Neural crest cell (in vitro differentiated cells): ENCODE results near the gene HSPBAP1. TPM values are rescaled to one million over a fixed set of nuclear protein-coding genes. Genes with fewer than 3 reads are reported as not detected.
A peak's percentile ranks its signal among the peaks of the same experiment; 100 is the strongest.

Experiments used
- DNase-seq: peaks from one replicate; pipeline ENCODE4 v3.0.0; 2021; ENCODE audit warnings: low read depth, mixed read lengths, low spot score
- H3K27ac Mint-ChIP-seq: one replicate; pipeline ENCODE4 v1.8.0; 2021; ENCODE audit warnings: mild to moderate bottlenecking, mixed read lengths; ENCODE audit not compliant: unreplicated experiment
- H3K27me3 Mint-ChIP-seq: 2 replicates; pipeline ENCODE4 v1.8.0; 2021; ENCODE audit warnings: low read depth, mild to moderate bottlenecking, mixed read lengths
- H3K36me3 Mint-ChIP-seq: 2 replicates; pipeline ENCODE4 v1.8.0; 2021; ENCODE audit warnings: low read depth, mild to moderate bottlenecking, mixed read lengths
- H3K4me1 Mint-ChIP-seq: 2 replicates; pipeline ENCODE4 v1.8.0; 2021; ENCODE audit warnings: mixed read lengths
- H3K4me3 Mint-ChIP-seq: one replicate; pipeline ENCODE4 v1.8.0; 2021; ENCODE audit warnings: mild to moderate bottlenecking, mixed read lengths
- H3K9me3 Mint-ChIP-seq: 2 replicates; pipeline ENCODE4 v1.8.0; 2021; ENCODE audit warnings: mixed read lengths
- CTCF ChIP-seq: fragments of 200-600 bp; sonication (generic); conservative IDR thresholded peaks from 2 replicates; pipeline ENCODE4 v1.5.0; 2021; ENCODE audit warnings: antibody characterized with exemption, mild to moderate bottlenecking
- total RNA-seq: library from RNA; stranded (reverse); gene quantifications from 2 replicates; pipeline ENCODE4 v1.2.1, GENCODE V29; 2021

HSPBAP1 gene
- total RNA-seq, 1 donor from 2014 or later = 9.9 TPM

- no peak for TF ChIP-seq CTCF
- peaks cover 14% of the 10 kb centered on the region for H3K4me1 Mint-ChIP-seq
- H3K27me3 Mint-ChIP-seq = no peaks in the 10 kb centered on the region
Measured at GRCh38 chr3:122700193-122700592, 93.4 kb downstream of the HSPBAP1 start.

GRCh38 chr3:122697952-122698620 lies 95.5 kb downstream of the HSPBAP1 start:
- Mint-ChIP-seq H3K36me3 (no peaks in the 10 kb centered on the region), H3K9me3 (no peaks in the 10 kb centered on the region), H3K4me1 (peaks cover 11% of the 10 kb centered on the region), H3K27me3 (no peaks in the 10 kb centered on the region), H3K4me3 (no peak overlapping the region), H3K27ac (no peak overlapping the region)
- TF ChIP-seq CTCF = no peak
- DNase-seq = no peak

More at GRCh38 chr3:122700193-122700592, 93.4 kb downstream of the HSPBAP1 start:
- no peak overlapping the region for H3K4me3 Mint-ChIP-seq
- H3K27ac Mint-ChIP-seq = no peak overlapping the region
- no peak for DNase-seq
- no peaks in the 10 kb centered on the region for H3K36me3 Mint-ChIP-seq
- H3K9me3 Mint-ChIP-seq = no peaks in the 10 kb centered on the region

GRCh38 chr3:122695927-122696561 lies 97.6 kb downstream of the HSPBAP1 start:
- Mint-ChIP-seq H3K27me3 (no peaks in the 10 kb centered on the region), H3K36me3 (no peaks in the 10 kb centered on the region), H3K4me3 (no peak overlapping the region)

GRCh38 chr3:122694966-122695365 lies 98.7 kb downstream of the HSPBAP1 start:
- H3K9me3 Mint-ChIP-seq = no peaks in the 10 kb centered on the region
- H3K4me1 Mint-ChIP-seq = peaks cover 4% of the 10 kb centered on the region

More at GRCh38 chr3:122695927-122696561, 97.6 kb downstream of the HSPBAP1 start:
- no peak for DNase-seq
- Mint-ChIP-seq H3K9me3 (no peaks in the 10 kb centered on the region), H3K27ac (peak overlapping the region; percentile 45), H3K4me1 (peaks cover 9% of the 10 kb centered on the region)
- TF ChIP-seq CTCF = no peak

GRCh38 chr3:122692674-122693073 lies 101.0 kb downstream of the HSPBAP1 start:
- DNase-seq = no peak
- H3K9me3 Mint-ChIP-seq = no peaks in the 10 kb centered on the region
- H3K4me3 Mint-ChIP-seq = no peak overlapping the region
- H3K4me1 Mint-ChIP-seq = no peaks in the 10 kb centered on the region
- no peak overlapping the region for H3K27ac Mint-ChIP-seq
- H3K27me3 Mint-ChIP-seq = no peaks in the 10 kb centered on the region
- H3K36me3 Mint-ChIP-seq = no peaks in the 10 kb centered on the region
- TF ChIP-seq CTCF = no peak

More at GRCh38 chr3:122694966-122695365, 98.7 kb downstream of the HSPBAP1 start:
- Mint-ChIP-seq H3K36me3 (no peaks in the 10 kb centered on the region), H3K27ac (no peak overlapping the region), H3K27me3 (no peaks in the 10 kb centered on the region), H3K4me3 (no peak overlapping the region)
- no peak for DNase-seq
- no peak for TF ChIP-seq CTCF
